ENCODE results near the gene PGLYRP3.

Gene PGLYRP3

DNA sequence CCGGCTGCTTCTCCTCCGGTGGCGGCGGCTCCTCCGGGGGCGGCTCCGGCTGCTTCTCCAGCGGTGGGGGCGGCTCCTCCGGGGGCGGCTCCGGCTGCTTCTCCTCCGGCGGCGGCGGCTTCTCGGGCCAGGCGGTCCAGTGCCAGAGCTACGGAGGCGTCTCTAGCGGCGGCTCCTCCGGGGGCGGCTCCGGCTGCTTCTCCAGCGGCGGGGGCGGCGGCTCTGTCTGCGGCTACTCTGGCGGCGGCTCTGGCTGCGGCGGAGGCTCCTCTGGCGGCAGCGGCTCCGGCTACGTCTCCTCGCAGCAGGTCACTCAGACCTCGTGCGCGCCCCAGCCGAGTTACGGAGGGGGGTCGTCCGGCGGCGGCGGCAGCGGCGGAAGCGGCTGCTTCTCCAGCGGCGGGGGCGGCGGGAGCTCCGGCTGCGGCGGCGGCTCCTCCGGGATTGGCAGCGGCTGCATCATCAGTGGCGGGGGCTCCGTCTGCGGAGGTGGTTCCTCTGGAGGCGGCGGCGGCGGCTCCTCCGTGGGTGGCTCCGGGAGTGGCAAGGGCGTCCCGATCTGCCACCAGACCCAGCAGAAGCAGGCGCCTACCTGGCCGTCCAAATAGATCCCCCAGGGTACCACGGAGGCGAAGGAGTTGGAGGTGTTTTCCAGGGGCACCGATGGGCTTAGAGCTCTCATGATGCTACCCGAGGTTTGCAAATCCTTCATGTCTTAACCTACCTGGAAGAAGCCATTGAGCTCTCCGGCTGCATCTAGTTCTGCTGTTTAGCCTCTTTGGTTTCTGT is 51.3 kb downstream of the PGLYRP3 start:
- no peak for DNase-seq (ENCODE audit: low read depth in 2 of 2, low spot score in 1 of 2)

DNA sequence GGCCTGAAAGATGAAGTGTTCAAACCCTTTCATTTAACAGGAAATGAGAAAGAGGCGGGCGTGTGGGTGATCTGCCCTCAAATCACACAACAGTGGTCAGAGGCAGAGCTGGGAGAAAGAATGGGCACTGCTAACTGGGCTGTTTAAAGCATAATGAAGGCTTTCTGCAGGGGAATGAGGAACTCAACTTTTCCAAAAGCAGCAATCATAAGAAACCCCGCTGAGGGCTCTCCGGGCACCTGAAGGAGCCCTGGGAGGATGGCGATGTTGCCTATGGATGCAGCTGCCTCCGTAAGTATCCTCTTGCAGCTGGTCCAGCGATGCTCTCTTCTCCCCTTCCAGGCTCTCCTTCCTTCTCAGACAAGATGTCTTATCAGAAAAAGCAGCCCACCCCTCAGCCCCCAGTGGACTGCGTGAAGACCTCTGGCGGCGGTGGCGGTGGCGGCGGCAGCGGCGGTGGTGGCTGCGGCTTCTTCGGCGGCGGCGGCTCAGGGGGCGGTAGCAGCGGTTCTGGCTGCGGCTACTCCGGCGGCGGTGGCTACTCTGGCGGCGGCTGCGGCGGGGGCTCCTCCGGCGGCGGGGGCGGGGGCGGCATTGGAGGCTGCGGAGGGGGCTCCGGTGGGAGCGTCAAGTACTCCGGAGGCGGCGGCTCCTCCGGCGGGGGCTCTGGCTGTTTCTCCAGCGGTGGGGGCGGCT is 52.0 kb downstream of the PGLYRP3 start:
- DNase-seq (ENCODE audit: low read depth in 2 of 2, low spot score in 1 of 2) = no peak

DNA sequence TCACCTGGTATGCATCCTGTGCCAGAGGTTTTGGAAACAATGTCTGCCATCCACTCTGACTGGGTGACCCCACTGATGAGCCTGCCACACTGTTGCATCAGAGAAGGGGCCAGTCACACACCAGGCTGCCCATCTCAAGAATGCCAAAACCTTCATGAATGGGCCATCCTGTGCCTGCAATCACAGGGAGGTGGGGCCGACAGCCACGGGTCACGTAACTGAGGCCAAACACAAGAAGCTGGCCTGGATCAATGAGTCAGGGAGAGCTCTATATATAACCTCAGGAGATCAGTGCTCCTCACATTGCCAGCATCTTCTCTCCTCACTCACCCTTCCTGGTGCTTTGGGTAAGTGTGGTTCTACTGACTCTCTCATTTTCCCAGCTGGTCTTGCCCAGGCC is 53.4 kb downstream of the PGLYRP3 start, which contains the start of gene LORICRIN:
Gene LORICRIN, plus strand, starts transcription at position 301 of the 400 bp plus-strand sequence. CDS start 1,263 bp downstream, outside the sequence.
- DNase-seq (ENCODE audit: low read depth in 2 of 2, low spot score in 1 of 2) = no peak

DNA sequence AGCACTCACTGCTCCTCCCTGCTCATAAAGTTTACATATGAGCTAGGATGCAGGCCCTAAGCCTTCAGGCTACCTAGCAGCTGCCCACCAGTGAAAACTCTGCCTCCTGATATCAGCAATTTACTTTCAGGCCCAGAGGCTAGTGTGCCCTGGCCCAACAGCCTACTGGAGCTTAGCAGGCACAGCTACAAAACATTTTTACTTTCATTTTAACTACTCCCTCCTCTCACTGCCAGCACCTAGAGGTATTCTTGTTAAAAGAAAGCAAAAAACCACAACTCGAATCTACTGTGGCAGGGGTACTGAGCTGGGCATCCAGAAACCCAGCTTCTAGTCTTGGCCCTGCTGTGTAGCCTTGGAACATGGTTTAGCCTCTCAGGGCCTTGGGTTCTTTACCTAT is 59.1 kb downstream of the PGLYRP3 start:
- no peak for DNase-seq (ENCODE audit: low read depth in 2 of 2, low spot score in 1 of 2)

DNA sequence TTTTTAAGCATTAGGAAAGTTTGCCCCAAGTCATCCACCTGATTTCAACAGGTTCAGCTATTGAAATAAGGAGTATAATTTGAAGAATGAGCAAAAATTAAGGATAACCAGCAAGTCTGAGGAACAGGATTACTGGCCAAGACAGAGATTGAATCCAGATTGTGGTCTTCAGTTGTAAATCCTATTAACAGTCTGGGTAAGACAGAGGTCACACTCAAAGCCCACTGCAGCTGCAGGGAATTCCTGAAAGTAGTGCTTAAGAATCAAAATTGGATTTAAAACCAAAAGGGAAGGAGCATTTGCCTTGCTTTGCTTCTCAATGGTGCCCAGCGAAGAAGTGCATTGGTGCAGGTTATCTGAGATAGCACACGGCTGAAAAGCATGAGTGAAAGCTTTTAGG is 59.7 kb downstream of the PGLYRP3 start:
- no peak for DNase-seq (ENCODE audit: low read depth in 2 of 2, low spot score in 1 of 2)

DNA sequence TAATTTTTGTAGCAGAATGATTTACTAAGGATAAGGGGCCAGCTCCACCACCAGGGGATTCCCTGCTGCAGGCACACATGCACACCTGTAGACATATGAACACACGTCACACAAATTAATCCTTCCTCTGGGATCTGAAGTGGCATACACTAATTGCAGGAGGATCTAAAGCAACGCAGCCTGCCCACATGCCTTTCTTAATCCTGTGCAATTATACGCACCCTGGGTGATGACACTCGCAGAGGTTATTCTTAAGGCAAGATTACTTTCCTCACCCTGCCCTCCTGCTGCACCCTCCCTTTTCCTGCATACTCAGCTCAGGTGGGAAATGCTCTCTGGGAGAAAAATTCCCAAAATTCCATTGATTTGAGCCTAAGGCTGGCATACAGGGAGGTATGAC is 60.8 kb downstream of the PGLYRP3 start:
- no peak for DNase-seq (ENCODE audit: low read depth in 2 of 2, low spot score in 1 of 2)

DNA sequence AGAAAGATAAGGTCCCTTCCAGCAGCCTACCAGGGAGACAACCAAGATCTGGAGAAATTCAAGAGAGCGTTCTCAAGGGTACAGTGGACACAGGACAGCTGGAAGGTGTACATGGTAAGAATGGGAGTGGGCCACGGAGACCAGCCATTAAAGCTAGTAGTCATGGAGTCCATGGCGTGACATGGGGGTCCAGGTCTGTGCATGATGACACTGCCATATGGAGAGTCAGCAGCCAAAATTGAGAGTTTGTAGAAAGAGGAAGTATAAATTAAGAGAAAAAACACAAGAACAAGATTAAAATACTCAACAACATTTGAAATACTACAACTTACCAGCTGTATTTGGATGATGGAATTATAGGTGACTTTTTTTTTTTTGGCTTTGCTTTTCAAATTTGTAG is 61.2 kb downstream of the PGLYRP3 start:
- no peak for DNase-seq (ENCODE audit: low read depth in 2 of 2, low spot score in 1 of 2)

DNA sequence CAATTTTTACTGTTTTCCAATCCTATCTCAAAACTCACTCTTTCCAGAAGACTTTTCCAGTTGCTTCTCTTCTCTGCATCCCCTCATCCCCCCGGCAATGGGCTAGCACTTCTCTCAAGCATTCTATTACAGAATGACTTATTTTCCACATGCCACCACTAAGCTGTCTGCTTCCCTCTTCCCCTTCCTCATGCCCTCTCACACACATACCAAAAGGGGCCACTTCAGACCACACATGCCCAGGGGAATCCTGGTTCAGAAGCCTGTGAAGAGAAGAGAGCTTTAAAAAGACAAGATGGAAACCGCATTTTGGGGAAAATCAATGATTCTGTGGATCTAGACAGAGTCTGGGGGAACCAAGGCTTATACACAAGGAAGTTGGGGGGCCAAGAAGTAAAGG is 61.7 kb downstream of the PGLYRP3 start:
- DNase-seq (ENCODE audit: low read depth in 2 of 2, low spot score in 1 of 2) = no peak

DNA sequence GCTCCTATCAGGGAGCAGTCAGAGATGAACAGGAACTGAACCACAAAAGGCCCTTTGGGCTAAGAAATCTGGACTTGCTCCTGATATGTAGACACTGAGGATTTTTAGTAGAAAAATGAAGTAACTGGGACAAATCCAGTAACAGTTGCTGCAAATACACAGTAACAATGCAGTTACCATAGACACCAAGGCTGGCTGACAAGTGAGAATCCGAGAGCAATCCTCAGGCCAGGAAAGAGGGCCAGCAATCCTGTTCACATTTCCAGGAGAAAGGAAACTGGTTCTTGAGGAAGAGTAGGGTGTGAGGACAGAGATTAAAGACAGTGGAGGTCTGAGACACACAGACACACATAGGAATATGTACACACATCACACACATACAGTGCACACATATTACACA is 62.6 kb downstream of the PGLYRP3 start:
- no peak for DNase-seq (ENCODE audit: low read depth in 2 of 2, low spot score in 1 of 2)

DNA sequence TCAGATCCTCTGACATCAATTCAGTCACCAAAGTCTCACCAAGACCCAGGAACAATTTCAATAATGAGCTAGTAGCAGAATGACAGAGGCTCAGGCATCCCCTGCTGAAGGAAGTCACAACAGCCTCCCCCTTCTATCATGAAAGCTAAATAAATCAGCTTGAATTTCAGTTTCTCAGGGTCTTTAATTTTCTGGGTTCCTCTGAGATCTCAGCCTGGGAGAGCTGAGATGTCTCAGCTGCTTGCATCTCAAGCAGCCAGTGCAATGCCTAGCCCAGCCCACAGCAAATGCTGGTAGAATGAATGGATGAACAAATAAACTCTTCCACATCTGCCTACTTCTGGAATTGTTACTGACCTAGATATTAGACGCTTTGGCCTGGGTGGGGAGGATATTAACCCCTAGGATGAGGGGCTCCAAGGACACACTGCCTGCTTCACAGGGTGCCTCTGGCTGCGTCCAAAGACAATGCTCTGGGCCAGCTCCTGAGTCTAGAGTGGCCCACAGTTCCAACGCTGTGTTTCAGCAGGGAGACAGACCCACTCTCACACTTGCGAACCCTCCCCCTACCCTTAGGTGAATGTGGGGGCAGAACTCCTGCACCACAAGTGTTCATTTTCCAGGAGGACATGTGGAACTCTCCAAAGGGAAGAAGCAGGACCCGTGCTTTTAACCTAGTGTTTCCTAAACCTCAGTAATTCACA is 64.4 kb downstream of the PGLYRP3 start:
- no peak for DNase-seq (ENCODE audit: low read depth in 2 of 2, low spot score in 1 of 2)
